HG02610 (cell line): ENCODE results near the gene GSDME.

Experiments
- ATAC-seq: cut with Tn5 transposase; IDR thresholded peaks from one replicate; pipeline ENCODE4 v1.9.1; 2021; ENCODE audit warnings: mild to moderate bottlenecking, moderate library complexity; ENCODE audit not compliant: unreplicated experiment

The GSDME gene

GRCh38 chr7:24724451-24725190 lies 32.6 kb downstream of the GSDME start:
- no peak for ATAC-seq

GRCh38 chr7:24723178-24723530 lies 34.1 kb downstream of the GSDME start:
- ATAC-seq, result no peak

GRCh38 chr7:24722386-24723177 lies 34.7 kb downstream of the GSDME start:
- no peak for ATAC-seq

- no peak for ATAC-seq
Measured at GRCh38 chr7:24721481-24722001, 35.7 kb downstream of the GSDME start.

GRCh38 chr7:24720283-24720682 lies 37.0 kb downstream of the GSDME start:
- peak; percentile 20 for ATAC-seq

- peak; percentile 68 for ATAC-seq
Measured at GRCh38 chr7:24718977-24719491, 38.2 kb downstream of the GSDME start.

- ATAC-seq, result no peak
Measured at GRCh38 chr7:24718431-24718831, 38.8 kb downstream of the GSDME start.

- ATAC-seq, result no peak
Measured at GRCh38 chr7:24717694-24718320, 39.5 kb downstream of the GSDME start.

- ATAC-seq, result no peak
Measured at GRCh38 chr7:24717247-24717622, 40.0 kb downstream of the GSDME start.

GRCh38 chr7:24716480-24717246 lies 40.6 kb downstream of the GSDME start:
- ATAC-seq, result no peak

GRCh38 chr7:24715661-24716479 lies 41.4 kb downstream of the GSDME start:
- ATAC-seq, result peak; percentile 52

- ATAC-seq, result peak; percentile 2
Measured at GRCh38 chr7:24715171-24715570, 42.1 kb downstream of the GSDME start.

GRCh38 chr7:24714676-24715010 lies 42.6 kb downstream of the GSDME start:
- no peak for ATAC-seq

GRCh38 chr7:24713850-24714675 lies 43.2 kb downstream of the GSDME start:
- ATAC-seq, result no peak

- no peak for ATAC-seq
Measured at GRCh38 chr7:24713039-24713793, 44.0 kb downstream of the GSDME start.

- no peak for ATAC-seq
Measured at GRCh38 chr7:24709585-24710360, 47.5 kb downstream of the GSDME start.

GRCh38 chr7:24709051-24709450 lies 48.2 kb downstream of the GSDME start:
- no peak for ATAC-seq
